ENCODE data around the gene BPGM.
"Not testable (repeated sequence)": the region's sequence is repeated elsewhere in the genome, so short reads cannot be mapped to it uniquely, and the experiment has no call there.

BPGM gene

GRCh38 chr7:134640842-134641715 is 5.6 kb upstream of the BPGM start:
- no peak overlapping the region for H3K4me3 ChIP-seq (ENCODE audit: low read depth, low read length)
- DNase-seq = no peak
- no peak for TF ChIP-seq CTCF (IDR thresholded peaks at IDR 0.05; ENCODE audit: low read depth, low read length)
- H3K36me3 ChIP-seq = no peaks in the 10 kb centered on the region
- no peaks in the 10 kb centered on the region for H3K27me3 ChIP-seq (ENCODE audit: insufficient read depth, low read depth, severe bottlenecking)
- no peak overlapping the region for H3K27ac ChIP-seq
- H3K9me3 ChIP-seq (ENCODE audit: severe bottlenecking) = no peaks in the 10 kb centered on the region

GRCh38 chr7:134641981-134642380 is 4.7 kb upstream of the BPGM start:
- not testable (repeated sequence) for H3K9me3 ChIP-seq (ENCODE audit: severe bottlenecking); H3K36me3 ChIP-seq; H3K27ac ChIP-seq; H3K4me3 ChIP-seq (ENCODE audit: low read depth, low read length); H3K27me3 ChIP-seq (ENCODE audit: insufficient read depth, low read depth, severe bottlenecking); DNase-seq

- no peak for DNase-seq
- Histone ChIP-seq H3K4me3 (ENCODE audit: low read depth, low read length) (no peak overlapping the region), H3K27ac (no peak overlapping the region), H3K27me3 (ENCODE audit: insufficient read depth, low read depth, severe bottlenecking) (no peaks in the 10 kb centered on the region), H3K9me3 (ENCODE audit: severe bottlenecking) (no peaks in the 10 kb centered on the region), H3K36me3 (no peaks in the 10 kb centered on the region)
- TF ChIP-seq CTCF (IDR thresholded peaks at IDR 0.05; ENCODE audit: low read depth, low read length) = no peak
Observed at GRCh38 chr7:134643131-134643530, 3.5 kb upstream of the BPGM start.

GRCh38 chr7:134645478-134645877 is 1.2 kb upstream of the BPGM start:
- no peak overlapping the region; the same call in 1 of the 2 replicates for H3K27ac ChIP-seq
- no peak for TF ChIP-seq CTCF (IDR thresholded peaks at IDR 0.05; ENCODE audit: low read depth, low read length)

GRCh38 chr7:134645935-134646334 is 718 bp upstream of the BPGM start:
- Histone ChIP-seq H3K27ac (peak overlapping the region; percentile 40), H3K4me3 (ENCODE audit: low read depth, low read length) (peak overlapping the region; percentile 98), H3K27me3 (ENCODE audit: insufficient read depth, low read depth, severe bottlenecking) (no peaks in the 10 kb centered on the region), H3K9me3 (ENCODE audit: severe bottlenecking) (no peaks in the 10 kb centered on the region), H3K36me3 (no peaks in the 10 kb centered on the region)
- no peak for DNase-seq
- TF ChIP-seq CTCF (IDR thresholded peaks at IDR 0.05; ENCODE audit: low read depth, low read length) = no peak

More at GRCh38 chr7:134645478-134645877, 1.2 kb upstream of the BPGM start:
- Histone ChIP-seq H3K36me3 (no peaks in the 10 kb centered on the region), H3K4me3 (ENCODE audit: low read depth, low read length) (peak overlapping the region; percentile 98), H3K9me3 (ENCODE audit: severe bottlenecking) (no peaks in the 10 kb centered on the region), H3K27me3 (ENCODE audit: insufficient read depth, low read depth, severe bottlenecking) (no peaks in the 10 kb centered on the region)
- DNase-seq = no peak

GRCh38 chr7:134648456-134648855 is 1.8 kb downstream of the BPGM start:
- Histone ChIP-seq H3K9me3 (ENCODE audit: severe bottlenecking) (no peaks in the 10 kb centered on the region), H3K4me3 (ENCODE audit: low read depth, low read length) (no peak overlapping the region), H3K27ac (no peak overlapping the region), H3K27me3 (ENCODE audit: insufficient read depth, low read depth, severe bottlenecking) (no peaks in the 10 kb centered on the region), H3K36me3 (no peaks in the 10 kb centered on the region)
- no peak for TF ChIP-seq CTCF (IDR thresholded peaks at IDR 0.05; ENCODE audit: low read depth, low read length)
- DNase-seq = no peak
